ENCODE results near the gene TRMO. TPM values are rescaled to one million over a fixed set of nuclear protein-coding genes. Genes with fewer than 3 reads are reported as not detected.
"Not testable (repeated sequence)": the region's sequence is repeated elsewhere in the genome, so short reads cannot be mapped to it uniquely, and the experiment has no call there.

TRMO gene
- total RNA-seq, 4 donors from 2014 or later: 14.3 to 25.3 (median 16.8) TPM

DNA sequence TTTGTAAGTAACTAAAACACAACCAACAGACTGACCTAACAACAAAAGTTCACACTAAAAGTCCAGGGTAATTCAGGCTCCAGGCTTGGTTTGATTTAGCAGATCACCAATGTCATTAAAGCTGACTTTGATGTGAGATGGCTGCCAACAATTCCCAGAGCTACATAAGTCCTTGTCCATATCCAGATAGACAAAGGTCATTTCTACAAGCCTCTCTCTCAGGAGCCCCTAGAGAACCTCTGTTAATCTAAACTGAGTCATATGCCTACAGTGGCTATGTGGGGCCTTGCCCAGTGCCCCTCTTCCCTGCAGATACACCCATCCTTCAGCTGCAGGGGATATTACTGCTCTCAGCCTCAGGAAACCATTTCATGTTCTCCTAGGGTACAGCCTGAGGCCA is 42.6 kb upstream of the TRMO start:
- H3K27ac ChIP-seq: no peak overlapping the region
- no peak for TF ChIP-seq EP300 (IDR thresholded peaks at IDR 0.05)
- no peak for TF ChIP-seq POLR2A (IDR thresholded peaks at IDR 0.05)
- no peak for TF ChIP-seq POLR2AphosphoS5 (IDR thresholded peaks at IDR 0.05)
- TF ChIP-seq, protein P1, sequence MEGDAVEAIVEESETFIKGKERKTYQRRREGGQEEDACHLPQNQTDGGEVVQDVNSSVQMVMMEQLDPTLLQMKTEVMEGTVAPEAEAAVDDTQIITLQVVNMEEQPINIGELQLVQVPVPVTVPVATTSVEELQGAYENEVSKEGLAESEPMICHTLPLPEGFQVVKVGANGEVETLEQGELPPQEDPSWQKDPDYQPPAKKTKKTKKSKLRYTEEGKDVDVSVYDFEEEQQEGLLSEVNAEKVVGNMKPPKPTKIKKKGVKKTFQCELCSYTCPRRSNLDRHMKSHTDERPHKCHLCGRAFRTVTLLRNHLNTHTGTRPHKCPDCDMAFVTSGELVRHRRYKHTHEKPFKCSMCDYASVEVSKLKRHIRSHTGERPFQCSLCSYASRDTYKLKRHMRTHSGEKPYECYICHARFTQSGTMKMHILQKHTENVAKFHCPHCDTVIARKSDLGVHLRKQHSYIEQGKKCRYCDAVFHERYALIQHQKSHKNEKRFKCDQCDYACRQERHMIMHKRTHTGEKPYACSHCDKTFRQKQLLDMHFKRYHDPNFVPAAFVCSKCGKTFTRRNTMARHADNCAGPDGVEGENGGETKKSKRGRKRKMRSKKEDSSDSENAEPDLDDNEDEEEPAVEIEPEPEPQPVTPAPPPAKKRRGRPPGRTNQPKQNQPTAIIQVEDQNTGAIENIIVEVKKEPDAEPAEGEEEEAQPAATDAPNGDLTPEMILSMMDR (IDR thresholded peaks at IDR 0.05): no peak
- no peaks in the 10 kb centered on the region for H3K9me3 ChIP-seq
- H3K4me3 ChIP-seq: no peak overlapping the region
- H3K36me3 ChIP-seq: no peaks in the 10 kb centered on the region
- H3K4me1 ChIP-seq: no peaks in the 10 kb centered on the region
- ATAC-seq: no peak
- H3K27me3 ChIP-seq: peaks cover 22% of the 10 kb centered on the region

DNA sequence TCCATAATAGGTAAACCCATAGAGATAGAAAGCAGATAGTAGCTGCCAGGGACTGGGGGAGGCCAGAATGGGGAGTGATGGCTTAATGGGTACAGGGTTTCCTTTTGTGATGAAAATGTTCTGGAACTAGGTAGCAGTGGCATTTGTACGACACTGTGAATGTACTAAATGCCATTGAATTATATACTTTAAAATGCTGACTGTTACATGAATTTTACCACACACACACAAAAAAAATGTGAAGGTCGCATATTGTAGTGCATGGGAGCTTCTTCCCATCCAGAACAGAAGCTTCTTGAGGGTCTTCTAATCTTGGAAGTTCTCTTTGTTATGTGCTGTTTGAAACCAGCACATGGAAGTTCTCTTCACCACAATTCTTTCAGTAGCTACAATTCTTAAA is 40.9 kb upstream of the TRMO start:
- no peaks in the 10 kb centered on the region for H3K9me3 ChIP-seq
- 80% methylated on average over 2 of the region's 2 CpGs; no CpG with 5 or more reads in 1 of the 2 donors for WGBS, 2 donors (ENCODE audit: low coverage in 1 of 2)
- TF ChIP-seq, protein P1 (IDR thresholded peaks at IDR 0.05): no peak
- TF ChIP-seq POLR2A (IDR thresholded peaks at IDR 0.05) (no peak), POLR2AphosphoS5 (IDR thresholded peaks at IDR 0.05) (no peak), EP300 (IDR thresholded peaks at IDR 0.05) (no peak)
- H3K27me3 ChIP-seq: peaks cover 14% of the 10 kb centered on the region
- ATAC-seq: no peak
- H3K4me1 ChIP-seq: no peaks in the 10 kb centered on the region
- H3K36me3 ChIP-seq: no peaks in the 10 kb centered on the region
- H3K4me3 ChIP-seq: no peak overlapping the region
- H3K27ac ChIP-seq: no peak overlapping the region

DNA sequence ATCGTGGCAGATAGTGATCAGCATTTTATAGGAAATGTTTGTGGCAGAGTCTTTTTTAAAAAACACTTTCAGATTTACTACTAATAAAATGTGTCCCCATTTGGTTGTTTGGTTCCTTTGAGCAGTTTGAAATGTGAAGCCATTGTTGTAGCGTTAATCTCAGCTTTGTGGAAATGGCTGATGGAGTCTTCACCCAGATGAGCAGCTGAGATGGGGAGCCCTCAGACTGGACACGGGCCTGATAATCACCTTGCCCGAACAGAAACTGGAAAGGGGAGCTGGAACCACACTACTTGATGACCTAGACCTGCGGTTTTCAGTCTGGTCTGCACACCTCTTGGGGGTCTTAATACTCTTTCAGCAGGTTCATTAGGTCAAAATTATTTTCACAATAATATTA is 40.3 kb upstream of the TRMO start:
- H3K4me3 ChIP-seq: no peak overlapping the region
- H3K27ac ChIP-seq: no peak overlapping the region
- no peaks in the 10 kb centered on the region for H3K4me1 ChIP-seq
- H3K9me3 ChIP-seq: no peaks in the 10 kb centered on the region
- 79 to 89% methylated on average over 5 of the region's 5 CpGs for whole genome bisulfite sequencing, 2 donors (ENCODE audit: low coverage in 1 of 2)
- TF ChIP-seq POLR2AphosphoS5 (IDR thresholded peaks at IDR 0.05): no peak
- TF ChIP-seq, protein P1 (IDR thresholded peaks at IDR 0.05): no peak
- H3K36me3 ChIP-seq: no peaks in the 10 kb centered on the region
- H3K27me3 ChIP-seq: peaks cover 8% of the 10 kb centered on the region
- ATAC-seq: no peak

DNA sequence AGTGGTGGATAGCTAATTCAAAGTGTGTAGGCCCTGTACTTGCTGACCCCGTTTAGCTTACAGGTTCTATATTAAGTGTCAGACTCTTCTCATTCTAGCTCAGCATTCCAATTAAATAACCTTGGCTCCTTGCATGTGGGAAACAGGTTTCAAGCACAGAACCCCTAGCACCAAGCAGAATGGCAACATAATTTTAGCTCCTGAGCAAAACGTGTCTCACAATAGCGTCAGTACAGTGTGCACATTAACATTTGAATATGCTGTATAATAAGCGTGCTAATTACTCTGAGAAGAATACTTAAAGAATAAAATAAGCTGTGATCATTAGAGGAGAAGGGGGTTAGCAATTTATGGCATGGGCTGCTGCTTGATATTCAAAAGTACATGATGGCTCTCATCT is 39.8 kb upstream of the TRMO start:
- TF ChIP-seq POLR2A (IDR thresholded peaks at IDR 0.05) (no peak), POLR2AphosphoS5 (IDR thresholded peaks at IDR 0.05) (no peak), EP300 (IDR thresholded peaks at IDR 0.05) (no peak)
- TF ChIP-seq, protein P1 (IDR thresholded peaks at IDR 0.05): no peak
- H3K27me3 ChIP-seq: peaks cover 4% of the 10 kb centered on the region
- H3K36me3 ChIP-seq: no peaks in the 10 kb centered on the region
- no peaks in the 10 kb centered on the region for H3K9me3 ChIP-seq
- WGBS, 2 donors (ENCODE audit: low coverage in 1 of 2): 66 to 90% methylated on average over 2 to 4 of the region's 4 CpGs
- no peaks in the 10 kb centered on the region for H3K4me1 ChIP-seq
- no peak for ATAC-seq
- no peak overlapping the region for H3K27ac ChIP-seq
- H3K4me3 ChIP-seq: no peak overlapping the region

DNA sequence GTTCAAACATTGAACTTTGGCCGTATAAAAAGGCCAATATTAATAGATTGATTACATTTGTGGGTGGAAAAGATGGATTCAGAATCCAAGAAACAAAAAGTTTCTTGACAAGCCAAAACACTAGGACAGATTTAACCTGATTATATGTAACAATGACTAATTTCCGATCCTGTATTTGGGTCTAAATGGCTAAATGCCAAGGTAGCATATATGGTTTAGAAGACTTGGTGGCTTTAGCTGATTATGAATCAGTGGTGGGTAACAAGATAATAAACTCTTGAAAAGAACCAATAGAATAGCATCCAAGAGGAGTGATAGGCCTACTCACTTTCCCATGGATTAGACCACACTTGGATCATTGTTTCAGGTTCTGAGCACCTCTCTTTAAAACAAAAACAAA is 39.1 kb upstream of the TRMO start:
- Histone ChIP-seq H3K27ac (no peak overlapping the region), H3K36me3 (no peaks in the 10 kb centered on the region), H3K9me3 (no peaks in the 10 kb centered on the region), H3K27me3 (no peaks in the 10 kb centered on the region), H3K4me1 (no peaks in the 10 kb centered on the region), H3K4me3 (no peak overlapping the region)
- WGBS, 2 donors (ENCODE audit: low coverage in 1 of 2): 50 to 78% methylated on average over 1 to 2 of the region's 2 CpGs
- TF ChIP-seq POLR2AphosphoS5 (IDR thresholded peaks at IDR 0.05) (no peak), POLR2A (IDR thresholded peaks at IDR 0.05) (no peak), EP300 (IDR thresholded peaks at IDR 0.05) (no peak)
- TF ChIP-seq, protein P1 (IDR thresholded peaks at IDR 0.05): no peak
- ATAC-seq: no peak

DNA sequence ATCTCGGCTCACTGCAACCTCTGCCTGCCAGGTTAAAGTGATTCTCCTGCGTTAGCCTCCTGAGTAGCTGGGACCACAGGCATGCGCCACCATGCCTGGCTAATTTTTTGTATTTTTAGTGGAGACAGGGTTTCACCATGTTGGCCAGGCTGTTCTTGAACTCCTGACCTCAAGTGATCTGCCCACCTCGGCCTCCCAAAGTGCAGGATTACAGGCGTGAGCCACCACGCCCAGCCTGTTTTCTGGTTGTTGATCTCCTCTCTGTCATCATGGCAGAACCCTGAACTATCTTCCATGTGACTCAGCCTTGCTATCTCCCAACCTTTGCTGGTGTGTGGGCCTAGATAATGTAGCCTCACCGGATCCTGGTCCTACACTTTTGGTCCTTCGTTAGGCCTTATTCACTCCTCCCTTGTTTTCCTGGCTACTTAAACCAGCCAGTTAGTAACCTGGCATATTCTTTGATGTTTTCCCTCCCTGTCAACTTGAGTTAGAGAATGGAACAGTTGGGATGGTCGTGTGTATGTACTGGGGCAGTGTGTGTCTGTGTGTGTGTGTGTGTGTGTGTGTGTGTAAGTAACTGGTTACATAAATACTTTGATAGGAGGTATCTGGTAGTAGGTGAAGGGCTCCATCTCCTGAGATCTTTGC is 38.5 kb upstream of the TRMO start:
- H3K27me3 ChIP-seq, H3K9me3 ChIP-seq, H3K27ac ChIP-seq, H3K4me1 ChIP-seq, ATAC-seq, H3K4me3 ChIP-seq, H3K36me3 ChIP-seq: not testable (repeated sequence)
- 89 to 90% methylated on average over 5 to 6 of the region's 9 CpGs for WGBS, 2 donors (ENCODE audit: low coverage in 1 of 2)

Measured in gastroesophageal sphincter (tissue), 4 donors.